ENCODE results near the gene KNDC1. TPM values are rescaled to one million over a fixed set of nuclear protein-coding genes. Genes with fewer than 3 reads are reported as not detected.

Gene KNDC1
- polyA plus RNA-seq, 3 donors from 2014 or later: not detected

DNA sequence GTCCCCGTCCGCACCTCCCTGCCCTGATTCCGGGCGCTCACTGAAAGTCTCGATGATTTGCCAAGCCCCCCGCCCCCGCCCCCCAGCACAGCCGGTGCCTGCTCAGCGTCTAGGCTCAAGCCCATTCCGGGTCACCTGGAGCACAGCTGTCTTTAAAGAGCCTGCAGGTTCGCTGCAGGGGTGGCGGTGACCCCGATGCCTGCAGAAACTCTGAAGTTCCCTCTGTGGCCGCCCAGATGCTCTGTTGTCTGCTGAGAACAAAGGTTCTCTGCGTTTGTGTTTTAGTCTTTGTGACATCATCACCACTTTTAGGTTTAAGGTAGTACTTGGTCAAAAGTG, 78.4 kb downstream of the KNDC1 start:
- H3K36me3 Mint-ChIP-seq: no peaks in the 10 kb centered on the region
- peak overlapping the region in 2 of 5 donors; percentile 35 to 49 for H3K4me3 Mint-ChIP-seq
- H3K27me3 Mint-ChIP-seq (ENCODE audit: low read depth in 3 of 3): peaks cover 8 to 17% (median 14%) of the 10 kb centered on the region in 3 donors
- DNase-seq: no peak
- peaks cover 15 to 30% of the 10 kb centered on the region in 2 donors for H3K4me1 Mint-ChIP-seq
- H3K27ac Mint-ChIP-seq: no peak overlapping the region
- H3K9me3 Mint-ChIP-seq: no peaks in the 10 kb centered on the region

DNA sequence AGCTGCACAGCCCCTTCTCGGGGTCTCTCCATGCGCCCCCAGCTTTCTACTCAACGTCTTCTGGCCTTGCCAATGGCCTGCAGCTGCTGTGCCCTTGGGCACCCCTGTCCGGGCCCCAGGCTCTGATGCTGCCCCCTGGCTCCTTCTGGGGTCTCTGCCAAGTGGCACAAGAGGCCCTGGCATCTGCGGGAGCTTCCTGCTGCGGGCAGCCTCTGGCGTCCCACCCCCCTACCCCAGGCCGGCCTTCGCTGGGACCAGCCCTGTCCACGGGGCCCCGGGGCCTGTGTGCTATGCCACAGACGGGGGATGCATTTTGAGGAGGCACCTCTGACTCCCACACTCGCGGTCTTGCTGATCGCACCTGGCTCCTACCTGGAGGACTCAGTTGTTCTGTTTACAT, 80.0 kb downstream of the KNDC1 start:
- Mint-ChIP-seq H3K27ac (no peak overlapping the region), H3K36me3 (no peaks in the 10 kb centered on the region), H3K4me3 (no peak overlapping the region), H3K4me1 (peaks cover 15 to 29% of the 10 kb centered on the region in 2 donors), H3K9me3 (no peaks in the 10 kb centered on the region), H3K27me3 (ENCODE audit: low read depth in 3 of 3) (peaks cover 5 to 15% (median 14%) of the 10 kb centered on the region in 3 donors)
- DNase-seq: no peak

DNA sequence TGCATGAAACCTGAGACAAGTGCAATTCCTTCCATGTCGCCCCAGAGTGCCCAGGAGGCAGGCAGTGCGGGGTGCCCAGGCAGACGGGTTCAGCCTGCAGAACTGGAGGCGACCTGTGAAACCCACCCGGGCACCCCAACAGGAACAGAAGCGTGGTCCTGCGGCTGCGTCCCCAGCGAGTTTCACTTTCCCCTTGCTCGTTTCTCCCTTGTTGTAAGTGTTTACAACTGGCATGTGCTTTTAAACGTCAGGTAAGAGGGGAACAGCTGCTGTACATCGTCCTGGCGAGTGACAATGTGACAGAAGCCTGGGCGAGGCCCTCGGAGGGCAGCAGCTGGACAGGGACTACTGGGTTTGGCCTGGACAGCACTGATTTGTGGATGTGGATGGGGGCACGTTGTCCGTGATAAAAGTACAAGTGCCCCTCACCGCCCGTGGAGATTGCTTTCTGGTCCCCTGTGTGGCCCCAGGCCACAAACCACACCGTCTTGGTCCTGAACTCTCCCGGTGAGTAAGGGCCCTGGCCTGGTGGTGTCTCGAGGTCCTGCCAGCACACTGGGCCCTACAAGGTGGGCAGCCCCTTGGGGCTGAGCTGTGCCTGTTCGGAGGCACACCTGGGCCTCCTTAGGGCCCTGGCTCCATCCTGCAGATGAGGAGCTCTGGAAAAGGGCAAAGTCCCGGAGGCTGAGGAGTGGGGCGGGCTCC, 81.6 kb downstream of the KNDC1 start:
- H3K27ac Mint-ChIP-seq: peak overlapping the region in 2 of 6 donors; percentile 2 to 45
- H3K27me3 Mint-ChIP-seq (ENCODE audit: low read depth in 3 of 3): peaks cover 5 to 12% (median 12%) of the 10 kb centered on the region in 3 donors
- H3K4me1 Mint-ChIP-seq: peaks cover 15 to 26% of the 10 kb centered on the region in 2 donors
- no peaks in the 10 kb centered on the region for H3K36me3 Mint-ChIP-seq
- H3K9me3 Mint-ChIP-seq: no peaks in the 10 kb centered on the region
- peak overlapping the region; percentile 87 to 95 (median 90) for H3K4me3 Mint-ChIP-seq
- peak; percentile 37 to 41 (median 41) for DNase-seq

DNA sequence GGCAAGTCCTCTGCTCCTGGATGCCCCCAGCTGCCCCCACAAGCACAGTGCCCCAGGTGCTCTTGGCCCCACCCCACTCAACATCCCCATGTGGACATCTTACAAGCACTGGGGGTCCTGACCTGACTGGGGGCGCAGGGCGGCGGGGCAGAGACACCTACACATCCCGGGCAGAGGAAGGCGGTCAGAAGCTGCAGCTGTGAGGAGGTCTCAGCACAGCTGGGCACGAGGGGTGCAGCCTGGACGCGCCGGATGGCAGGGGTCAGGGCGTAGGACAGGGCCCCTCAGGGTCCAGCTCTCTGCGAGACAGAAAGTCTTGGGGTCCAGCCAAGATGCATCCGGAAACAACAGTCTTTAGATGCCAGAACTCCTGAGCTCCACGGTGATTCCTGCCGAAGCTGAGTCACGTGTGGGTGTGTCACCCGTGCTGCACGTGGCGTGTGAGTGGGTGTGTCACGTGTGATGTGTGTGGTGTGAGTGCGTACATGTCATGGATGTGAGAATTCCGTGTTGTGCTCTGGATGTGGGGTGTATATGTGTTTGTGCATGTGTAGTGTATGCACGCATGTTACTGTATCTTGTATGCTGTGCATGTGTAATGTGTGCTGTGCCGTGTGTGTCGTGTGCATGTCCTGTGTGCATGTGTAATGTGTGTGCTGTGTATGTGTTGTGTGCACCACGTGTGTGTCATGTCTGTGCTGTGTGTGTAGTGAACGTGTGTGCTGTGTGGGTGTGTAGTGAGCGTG, 82.8 kb downstream of the KNDC1 start:
- Mint-ChIP-seq H3K27ac (no peak overlapping the region), H3K36me3 (no peaks in the 10 kb centered on the region), H3K27me3 (ENCODE audit: low read depth in 3 of 3) (peaks cover 5 to 12% (median 12%) of the 10 kb centered on the region in 3 donors), H3K4me1 (peaks cover 15 to 26% of the 10 kb centered on the region in 2 donors), H3K9me3 (no peaks in the 10 kb centered on the region), H3K4me3 (peak overlapping the region; percentile 53 to 76 (median 71))
- no peak for DNase-seq

DNA sequence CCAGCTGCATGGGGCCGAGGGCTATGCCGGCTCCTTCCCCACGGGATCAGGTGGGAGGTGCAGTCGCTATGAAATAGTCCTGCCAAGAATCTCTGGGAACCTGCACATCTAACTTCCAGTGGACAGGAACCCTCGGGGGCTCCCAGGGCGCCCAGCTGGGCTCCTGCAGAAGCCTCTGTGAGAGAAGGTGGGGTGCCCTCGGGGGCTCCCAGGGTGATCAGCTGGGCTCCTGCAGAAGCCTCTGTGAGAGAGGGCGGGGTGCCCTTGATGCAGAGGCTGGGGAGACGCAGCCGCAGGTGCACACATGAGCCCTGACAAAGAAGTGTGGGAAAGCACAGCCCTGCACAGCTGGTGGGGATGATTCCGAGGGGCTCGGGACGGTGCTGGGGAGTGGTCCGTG, 83.6 kb downstream of the KNDC1 start:
- Mint-ChIP-seq H3K27me3 (ENCODE audit: low read depth in 3 of 3) (peaks cover 4 to 12% (median 11%) of the 10 kb centered on the region in 3 donors), H3K4me3 (peak overlapping the region in 1 of 5 donors; percentile 26), H3K4me1 (peaks cover 15 to 25% of the 10 kb centered on the region in 2 donors), H3K27ac (no peak overlapping the region), H3K36me3 (no peaks in the 10 kb centered on the region), H3K9me3 (no peaks in the 10 kb centered on the region)
- no peak for DNase-seq

DNA sequence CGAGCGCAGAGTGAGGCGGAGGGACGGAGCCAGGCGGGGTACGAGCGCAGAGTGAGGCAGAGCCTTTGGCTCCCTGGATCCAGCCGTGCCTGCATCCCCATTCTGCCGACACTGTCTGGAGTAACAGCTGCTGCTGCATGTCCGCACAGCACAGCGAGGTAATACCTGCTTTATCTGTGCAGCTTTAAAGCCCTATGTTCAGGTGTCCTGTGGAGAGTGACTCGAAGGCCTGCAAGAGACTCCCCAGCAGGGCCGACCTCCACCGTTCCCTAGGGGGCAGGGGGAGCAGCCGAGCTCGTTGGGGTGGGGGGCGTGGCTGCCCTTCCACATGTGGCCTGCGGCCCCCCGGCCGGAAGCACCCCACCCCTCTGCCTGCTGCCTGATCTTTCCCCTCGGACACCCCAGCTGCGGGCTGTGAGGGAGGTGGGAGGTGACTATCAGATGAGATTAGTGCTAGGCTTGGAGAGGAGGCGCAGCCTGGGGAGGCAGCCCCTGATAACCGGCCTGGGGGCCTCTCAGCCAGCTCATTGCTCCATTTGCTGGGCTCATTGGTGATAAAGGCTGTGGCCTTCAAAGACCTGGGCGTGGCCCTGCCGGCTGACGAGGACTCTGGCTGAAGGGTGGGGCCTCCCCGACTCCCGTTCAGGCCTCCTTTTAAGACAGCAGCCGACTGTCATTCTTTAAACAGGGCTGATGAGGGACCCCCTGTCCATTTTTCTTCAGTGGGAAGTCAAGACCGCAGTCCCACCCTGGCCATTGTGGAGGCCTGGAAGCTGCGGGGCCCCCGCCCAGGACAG, 85.6 kb downstream of the KNDC1 start:
- Mint-ChIP-seq H3K36me3 (no peaks in the 10 kb centered on the region), H3K9me3 (no peaks in the 10 kb centered on the region), H3K4me1 (peaks cover 13 to 24% of the 10 kb centered on the region in 2 donors), H3K27ac (no peak overlapping the region), H3K4me3 (no peak overlapping the region), H3K27me3 (ENCODE audit: low read depth in 3 of 3) (peaks cover 0 to 13% (median 7%) of the 10 kb centered on the region in 3 donors)
- no peak for DNase-seq

DNA sequence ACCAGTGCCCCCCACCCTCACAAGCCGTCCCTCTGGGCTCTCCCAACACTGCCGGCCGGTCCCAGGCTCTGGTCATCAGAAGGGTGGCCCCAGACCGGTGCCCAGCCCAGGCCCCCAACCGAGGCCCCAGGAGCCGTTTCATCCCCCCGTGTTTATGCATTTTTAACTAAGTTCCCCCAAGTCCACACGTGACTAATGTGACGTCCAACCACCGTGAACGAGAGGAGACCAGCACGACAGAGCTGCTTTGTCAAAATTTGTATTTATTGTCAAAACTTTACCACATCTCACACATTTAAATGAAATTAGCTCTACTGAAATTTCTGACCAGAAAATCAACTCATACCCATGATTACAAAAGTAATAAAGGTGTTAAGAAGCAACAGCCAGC, 86.2 kb downstream of the KNDC1 start:
- Mint-ChIP-seq H3K27ac (no peak overlapping the region), H3K9me3 (no peaks in the 10 kb centered on the region), H3K27me3 (ENCODE audit: low read depth in 3 of 3) (peaks cover 0 to 10% (median 5%) of the 10 kb centered on the region in 3 donors)

DNA sequence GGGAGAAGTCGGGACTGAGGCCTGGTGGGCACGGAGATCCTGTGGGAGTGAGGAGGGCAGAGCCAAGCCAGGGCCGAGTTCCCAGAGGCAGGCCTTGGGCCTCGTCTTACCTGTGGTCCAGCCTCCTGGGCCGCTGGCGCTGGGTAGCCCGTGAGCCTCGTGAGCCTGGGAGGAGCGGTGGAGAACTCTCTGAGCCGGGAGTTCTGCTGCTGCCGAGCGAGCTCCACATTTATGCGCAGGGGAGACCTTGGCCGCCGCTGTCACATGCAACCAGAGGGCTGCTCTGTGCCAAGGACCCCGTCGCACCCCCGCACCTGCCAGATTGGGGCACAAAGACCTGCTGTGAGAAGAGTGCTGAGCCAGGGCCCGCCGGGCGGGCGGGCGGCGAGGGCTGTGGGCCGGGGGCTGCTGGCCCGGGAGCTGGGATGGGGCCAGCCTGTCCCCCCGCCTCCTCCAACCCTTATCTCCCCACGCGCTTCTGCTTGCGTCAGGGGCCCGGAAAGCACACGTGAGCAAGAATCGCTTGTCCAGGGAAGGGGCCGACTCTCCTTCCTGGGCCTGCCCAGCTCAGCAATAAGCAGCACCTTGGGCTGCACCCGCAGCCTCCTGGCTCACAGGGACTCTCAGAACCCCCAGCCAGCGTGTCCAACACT, 87.8 kb downstream of the KNDC1 start:
- H3K4me1 Mint-ChIP-seq: peaks cover 0 to 4% of the 10 kb centered on the region in 2 donors
- no peak overlapping the region for H3K27ac Mint-ChIP-seq
- no peak for DNase-seq
- H3K4me3 Mint-ChIP-seq: no peak overlapping the region
- no peaks in the 10 kb centered on the region for H3K9me3 Mint-ChIP-seq
- H3K36me3 Mint-ChIP-seq: no peaks in the 10 kb centered on the region
- peaks cover 0 to 5% (median 4%) of the 10 kb centered on the region in 3 donors for H3K27me3 Mint-ChIP-seq (ENCODE audit: low read depth in 3 of 3)

More for the DNA sequence above, 86.2 kb downstream of the KNDC1 start:
- Mint-ChIP-seq H3K36me3 (no peaks in the 10 kb centered on the region), H3K4me3 (no peak overlapping the region), H3K4me1 (peaks cover 7 to 18% of the 10 kb centered on the region in 2 donors)
- no peak for DNase-seq

DNA sequence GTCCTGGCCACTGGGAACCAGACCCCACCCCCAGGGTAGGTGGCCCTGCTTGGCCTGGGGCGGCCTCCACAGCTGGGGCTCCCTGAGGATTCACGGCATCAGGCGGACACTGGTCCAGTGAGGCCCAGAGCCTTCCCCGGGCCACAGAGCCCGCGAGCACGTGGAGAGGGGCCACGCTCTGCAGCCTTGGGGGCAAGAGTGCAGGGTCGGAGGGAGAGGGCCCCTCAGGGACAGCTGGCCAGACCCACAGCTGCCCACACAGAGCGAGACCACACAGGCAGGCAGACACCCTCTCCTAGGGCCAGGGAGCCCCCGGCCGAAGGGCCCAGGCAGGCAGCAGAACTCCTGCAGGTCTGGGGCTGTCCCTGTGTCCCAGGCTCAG, 88.3 kb downstream of the KNDC1 start:
- Mint-ChIP-seq H3K36me3 (no peaks in the 10 kb centered on the region), H3K27ac (no peak overlapping the region), H3K27me3 (ENCODE audit: low read depth in 3 of 3) (peaks cover 0 to 4% (median 2%) of the 10 kb centered on the region in 3 donors), H3K4me1 (no peaks in the 10 kb centered on the region), H3K4me3 (no peak overlapping the region), H3K9me3 (no peaks in the 10 kb centered on the region)
- no peak for DNase-seq

DNA sequence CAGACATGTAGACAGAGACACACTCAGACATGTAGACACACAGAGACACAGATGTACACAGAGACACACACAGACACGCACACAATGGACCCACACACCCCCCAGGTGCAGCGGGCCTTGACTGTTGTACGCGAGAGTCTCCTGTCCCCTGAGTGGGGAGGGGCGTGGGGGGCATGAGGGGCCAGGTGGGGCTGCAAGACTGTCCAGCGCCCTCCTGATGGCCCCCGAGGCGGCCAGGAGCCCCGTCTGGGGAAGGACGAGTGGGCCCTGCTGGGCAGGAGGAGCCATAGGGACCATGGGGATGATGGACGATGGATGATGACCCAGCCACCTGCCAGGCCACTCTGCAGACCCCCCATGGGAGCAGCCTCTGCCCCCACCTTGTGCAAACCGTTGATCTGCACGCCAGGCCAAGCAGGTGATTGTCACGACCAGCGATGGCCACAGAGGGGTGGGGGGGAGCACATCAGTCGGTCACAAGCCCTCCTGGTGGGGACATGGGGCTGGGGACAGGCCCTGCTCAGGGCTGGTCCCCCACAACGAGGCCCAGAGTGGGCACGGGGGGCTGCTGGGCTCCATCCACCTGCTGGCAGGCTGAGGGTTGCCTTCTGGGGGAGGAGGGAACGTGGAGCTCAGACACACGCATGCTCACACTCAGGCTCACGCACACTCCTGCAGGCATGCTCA, 89.2 kb downstream of the KNDC1 start:
- Mint-ChIP-seq H3K4me3 (no peak overlapping the region), H3K27ac (peak overlapping the region in 3 of 6 donors; percentile 32 to 65 (median 60)), H3K27me3 (ENCODE audit: low read depth in 3 of 3) (peaks cover 0 to 4% (median 2%) of the 10 kb centered on the region in 3 donors), H3K36me3 (no peaks in the 10 kb centered on the region), H3K4me1 (no peaks in the 10 kb centered on the region), H3K9me3 (no peaks in the 10 kb centered on the region)
- no peak for DNase-seq

DNA sequence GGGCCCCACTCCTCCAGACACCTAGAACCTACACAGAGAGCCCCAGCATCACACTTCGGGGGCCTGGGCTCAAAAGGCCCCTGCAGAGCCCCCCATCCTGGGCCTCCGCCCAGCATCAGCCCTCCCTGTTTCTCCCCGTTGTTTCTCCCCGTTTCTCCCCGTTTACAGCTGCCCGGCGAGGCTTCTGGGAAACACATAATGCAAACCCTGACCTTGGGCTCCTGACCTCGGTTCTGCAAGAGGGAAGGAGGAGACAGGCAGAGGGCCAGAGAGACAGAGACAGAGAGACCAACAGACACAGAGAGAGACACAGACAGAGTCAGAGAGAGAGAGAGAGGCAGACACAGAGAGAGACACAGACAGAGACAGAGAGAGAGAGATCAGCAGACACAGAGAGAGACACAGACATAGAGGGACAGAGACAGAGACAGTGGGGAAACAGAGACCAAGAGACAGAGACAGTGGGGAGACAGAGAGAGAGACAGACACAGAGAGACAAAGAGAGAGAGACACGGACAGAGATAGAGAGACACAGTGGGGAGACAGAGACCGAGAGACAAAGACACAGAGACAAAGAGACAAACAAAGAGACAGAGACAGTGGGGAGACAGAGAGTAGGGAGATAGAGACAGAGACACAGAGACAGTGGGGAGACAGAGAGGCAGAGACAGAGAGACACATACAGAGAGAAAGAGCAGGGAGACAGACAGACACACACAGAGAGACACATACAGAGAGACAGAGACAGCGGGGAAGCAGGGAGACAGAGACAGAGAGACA, 90.1 kb downstream of the KNDC1 start:
- Mint-ChIP-seq H3K27ac (peak overlapping the region in 3 of 6 donors; percentile 2 to 57 (median 24)), H3K4me3 (no peak overlapping the region), H3K36me3 (no peaks in the 10 kb centered on the region), H3K27me3 (ENCODE audit: low read depth in 3 of 3) (peaks cover 2 to 7% (median 3%) of the 10 kb centered on the region in 3 donors), H3K4me1 (no peaks in the 10 kb centered on the region), H3K9me3 (no peaks in the 10 kb centered on the region)
- DNase-seq: no peak

DNA sequence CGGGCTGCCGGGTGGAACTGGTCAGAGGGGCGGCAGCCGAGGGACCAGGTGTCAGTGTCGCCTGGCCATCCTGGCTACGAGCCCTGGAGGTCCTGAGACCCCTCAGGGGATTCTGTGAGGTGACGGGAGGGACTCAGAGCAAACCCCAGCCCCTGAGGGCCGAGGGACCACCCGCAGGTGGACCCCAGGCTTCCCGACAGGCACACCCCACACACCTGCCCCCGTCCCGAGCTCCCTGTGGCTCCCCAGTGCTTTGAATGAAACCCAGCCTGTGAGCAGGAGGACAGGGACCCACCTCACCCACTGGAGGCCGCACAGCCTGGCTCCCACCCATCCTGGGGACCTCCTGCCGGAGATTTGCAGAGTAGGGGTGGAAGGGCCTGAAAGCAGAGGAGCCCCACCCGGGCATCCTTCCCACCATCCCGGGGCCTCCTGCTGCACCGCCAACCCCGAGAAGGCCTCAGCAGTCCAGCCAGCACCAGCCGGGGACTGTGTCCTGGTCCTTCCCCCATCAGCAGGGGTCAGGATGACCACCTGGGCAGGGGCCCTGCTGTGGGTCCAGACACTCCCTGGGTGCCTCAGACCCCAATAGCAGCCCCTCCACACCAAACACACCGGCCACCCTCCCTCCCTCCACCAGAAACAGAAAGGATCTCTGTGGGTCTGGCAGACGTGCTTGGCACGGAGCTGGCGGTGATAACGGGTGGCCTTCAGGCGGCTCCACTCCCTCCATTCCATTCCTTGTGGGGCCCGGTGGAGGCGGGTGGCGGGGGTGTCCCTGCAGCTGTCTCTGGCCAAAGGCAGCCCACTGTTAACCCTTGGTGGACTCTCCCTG, 91.6 kb downstream of the KNDC1 start:
- Mint-ChIP-seq H3K27me3 (ENCODE audit: low read depth in 3 of 3) (peaks cover 2 to 7% (median 3%) of the 10 kb centered on the region in 3 donors), H3K4me3 (no peak overlapping the region), H3K27ac (no peak overlapping the region), H3K4me1 (no peaks in the 10 kb centered on the region), H3K36me3 (no peaks in the 10 kb centered on the region), H3K9me3 (no peaks in the 10 kb centered on the region)
- no peak for DNase-seq
